ENCODE data around the gene TUT4. TPM values are rescaled to one million over a fixed set of nuclear protein-coding genes. Genes with fewer than 3 reads are reported as not detected.

The TUT4 gene
- total and polyA plus RNA-seq, 2 experiments from 2014 or later = 69.9 to 116 TPM

DNA sequence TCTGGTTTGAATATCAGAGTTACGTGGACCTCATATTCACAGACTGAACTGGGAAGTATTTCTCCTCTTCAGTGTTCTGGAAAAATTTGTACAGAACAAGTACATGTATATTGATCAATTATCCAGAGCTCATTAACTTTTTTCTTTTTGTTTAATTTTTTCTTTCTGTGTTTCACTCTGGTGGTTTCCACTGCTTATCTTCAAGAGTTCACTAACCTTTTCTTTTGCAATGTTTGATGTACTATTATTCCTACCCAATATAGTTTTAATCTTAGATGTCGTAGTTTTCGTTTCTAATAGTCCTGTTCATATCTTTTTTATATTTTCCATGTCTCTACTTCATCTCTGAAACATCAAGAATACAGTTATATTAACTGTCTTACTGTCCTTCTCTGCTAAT is 46.5 kb downstream of the TUT4 start (continued):
- TF ChIP-seq, protein P1, sequence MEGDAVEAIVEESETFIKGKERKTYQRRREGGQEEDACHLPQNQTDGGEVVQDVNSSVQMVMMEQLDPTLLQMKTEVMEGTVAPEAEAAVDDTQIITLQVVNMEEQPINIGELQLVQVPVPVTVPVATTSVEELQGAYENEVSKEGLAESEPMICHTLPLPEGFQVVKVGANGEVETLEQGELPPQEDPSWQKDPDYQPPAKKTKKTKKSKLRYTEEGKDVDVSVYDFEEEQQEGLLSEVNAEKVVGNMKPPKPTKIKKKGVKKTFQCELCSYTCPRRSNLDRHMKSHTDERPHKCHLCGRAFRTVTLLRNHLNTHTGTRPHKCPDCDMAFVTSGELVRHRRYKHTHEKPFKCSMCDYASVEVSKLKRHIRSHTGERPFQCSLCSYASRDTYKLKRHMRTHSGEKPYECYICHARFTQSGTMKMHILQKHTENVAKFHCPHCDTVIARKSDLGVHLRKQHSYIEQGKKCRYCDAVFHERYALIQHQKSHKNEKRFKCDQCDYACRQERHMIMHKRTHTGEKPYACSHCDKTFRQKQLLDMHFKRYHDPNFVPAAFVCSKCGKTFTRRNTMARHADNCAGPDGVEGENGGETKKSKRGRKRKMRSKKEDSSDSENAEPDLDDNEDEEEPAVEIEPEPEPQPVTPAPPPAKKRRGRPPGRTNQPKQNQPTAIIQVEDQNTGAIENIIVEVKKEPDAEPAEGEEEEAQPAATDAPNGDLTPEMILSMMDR (conservative IDR thresholded peaks at IDR 0.05; ENCODE audit: low read depth in 2 of 2) = no peak
- TF ChIP-seq EZH2 (IDR thresholded peaks at IDR 0.05; ENCODE audit: low read depth, unreplicated experiment) (no peak), POLR2AphosphoS5 (IDR thresholded peaks at IDR 0.05; ENCODE audit: low read depth) (no peak), CREB1 (CRISPR knock-in tag; IDR thresholded peaks at IDR 0.05; ENCODE audit: low read depth) (no peak)
- TF ChIP-seq, protein P2, sequence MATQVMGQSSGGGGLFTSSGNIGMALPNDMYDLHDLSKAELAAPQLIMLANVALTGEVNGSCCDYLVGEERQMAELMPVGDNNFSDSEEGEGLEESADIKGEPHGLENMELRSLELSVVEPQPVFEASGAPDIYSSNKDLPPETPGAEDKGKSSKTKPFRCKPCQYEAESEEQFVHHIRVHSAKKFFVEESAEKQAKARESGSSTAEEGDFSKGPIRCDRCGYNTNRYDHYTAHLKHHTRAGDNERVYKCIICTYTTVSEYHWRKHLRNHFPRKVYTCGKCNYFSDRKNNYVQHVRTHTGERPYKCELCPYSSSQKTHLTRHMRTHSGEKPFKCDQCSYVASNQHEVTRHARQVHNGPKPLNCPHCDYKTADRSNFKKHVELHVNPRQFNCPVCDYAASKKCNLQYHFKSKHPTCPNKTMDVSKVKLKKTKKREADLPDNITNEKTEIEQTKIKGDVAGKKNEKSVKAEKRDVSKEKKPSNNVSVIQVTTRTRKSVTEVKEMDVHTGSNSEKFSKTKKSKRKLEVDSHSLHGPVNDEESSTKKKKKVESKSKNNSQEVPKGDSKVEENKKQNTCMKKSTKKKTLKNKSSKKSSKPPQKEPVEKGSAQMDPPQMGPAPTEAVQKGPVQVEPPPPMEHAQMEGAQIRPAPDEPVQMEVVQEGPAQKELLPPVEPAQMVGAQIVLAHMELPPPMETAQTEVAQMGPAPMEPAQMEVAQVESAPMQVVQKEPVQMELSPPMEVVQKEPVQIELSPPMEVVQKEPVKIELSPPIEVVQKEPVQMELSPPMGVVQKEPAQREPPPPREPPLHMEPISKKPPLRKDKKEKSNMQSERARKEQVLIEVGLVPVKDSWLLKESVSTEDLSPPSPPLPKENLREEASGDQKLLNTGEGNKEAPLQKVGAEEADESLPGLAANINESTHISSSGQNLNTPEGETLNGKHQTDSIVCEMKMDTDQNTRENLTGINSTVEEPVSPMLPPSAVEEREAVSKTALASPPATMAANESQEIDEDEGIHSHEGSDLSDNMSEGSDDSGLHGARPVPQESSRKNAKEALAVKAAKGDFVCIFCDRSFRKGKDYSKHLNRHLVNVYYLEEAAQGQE (IDR thresholded peaks at IDR 0.05; ENCODE audit: unreplicated experiment) = no peak

DNA sequence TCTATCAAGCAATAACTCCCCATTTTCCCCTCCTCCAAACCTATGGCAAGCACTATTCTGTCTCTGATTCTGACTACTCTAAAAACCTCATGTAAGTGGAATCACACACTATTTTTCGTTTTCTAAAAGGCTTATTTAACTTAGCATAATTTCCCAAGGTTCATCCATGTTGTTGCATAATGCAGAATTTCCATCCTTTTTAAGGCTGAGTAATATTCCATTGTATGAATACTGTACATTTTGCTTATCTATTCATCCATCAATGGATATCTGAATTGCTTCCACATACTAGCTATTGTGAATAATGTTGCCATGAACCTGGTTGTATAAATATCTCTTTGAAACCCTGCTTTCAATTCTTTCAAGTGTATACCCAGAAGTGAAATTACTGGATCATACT is 48.2 kb downstream of the TUT4 start:
- Mint-ChIP-seq H3K4me1 (no peaks in the 10 kb centered on the region), H3K4me3 (no peak overlapping the region), H3K27me3 (ENCODE audit: insufficient read depth, low read depth, poor library complexity) (peaks cover 2% of the 10 kb centered on the region), H3K27ac (no peak overlapping the region), H3K9me3 (no peaks in the 10 kb centered on the region), H3K36me3 (ENCODE audit: low read depth) (no peaks in the 10 kb centered on the region)
- H3K4me1 ChIP-seq (ENCODE audit: insufficient read depth) = no peaks in the 10 kb centered on the region
- H3K4me2 ChIP-seq = no peak overlapping the region
- H3F3A ChIP-seq (replicated peaks; ENCODE audit: low read depth) = no peaks in the 10 kb centered on the region
- no peaks in the 10 kb centered on the region for H3K9me2 ChIP-seq (ENCODE audit: insufficient read depth)
- H3K36me3 ChIP-seq (ENCODE audit: insufficient read depth) = peaks cover 2% of the 10 kb centered on the region; the same call in 1 of the 2 replicates
- TF ChIP-seq, protein P3, sequence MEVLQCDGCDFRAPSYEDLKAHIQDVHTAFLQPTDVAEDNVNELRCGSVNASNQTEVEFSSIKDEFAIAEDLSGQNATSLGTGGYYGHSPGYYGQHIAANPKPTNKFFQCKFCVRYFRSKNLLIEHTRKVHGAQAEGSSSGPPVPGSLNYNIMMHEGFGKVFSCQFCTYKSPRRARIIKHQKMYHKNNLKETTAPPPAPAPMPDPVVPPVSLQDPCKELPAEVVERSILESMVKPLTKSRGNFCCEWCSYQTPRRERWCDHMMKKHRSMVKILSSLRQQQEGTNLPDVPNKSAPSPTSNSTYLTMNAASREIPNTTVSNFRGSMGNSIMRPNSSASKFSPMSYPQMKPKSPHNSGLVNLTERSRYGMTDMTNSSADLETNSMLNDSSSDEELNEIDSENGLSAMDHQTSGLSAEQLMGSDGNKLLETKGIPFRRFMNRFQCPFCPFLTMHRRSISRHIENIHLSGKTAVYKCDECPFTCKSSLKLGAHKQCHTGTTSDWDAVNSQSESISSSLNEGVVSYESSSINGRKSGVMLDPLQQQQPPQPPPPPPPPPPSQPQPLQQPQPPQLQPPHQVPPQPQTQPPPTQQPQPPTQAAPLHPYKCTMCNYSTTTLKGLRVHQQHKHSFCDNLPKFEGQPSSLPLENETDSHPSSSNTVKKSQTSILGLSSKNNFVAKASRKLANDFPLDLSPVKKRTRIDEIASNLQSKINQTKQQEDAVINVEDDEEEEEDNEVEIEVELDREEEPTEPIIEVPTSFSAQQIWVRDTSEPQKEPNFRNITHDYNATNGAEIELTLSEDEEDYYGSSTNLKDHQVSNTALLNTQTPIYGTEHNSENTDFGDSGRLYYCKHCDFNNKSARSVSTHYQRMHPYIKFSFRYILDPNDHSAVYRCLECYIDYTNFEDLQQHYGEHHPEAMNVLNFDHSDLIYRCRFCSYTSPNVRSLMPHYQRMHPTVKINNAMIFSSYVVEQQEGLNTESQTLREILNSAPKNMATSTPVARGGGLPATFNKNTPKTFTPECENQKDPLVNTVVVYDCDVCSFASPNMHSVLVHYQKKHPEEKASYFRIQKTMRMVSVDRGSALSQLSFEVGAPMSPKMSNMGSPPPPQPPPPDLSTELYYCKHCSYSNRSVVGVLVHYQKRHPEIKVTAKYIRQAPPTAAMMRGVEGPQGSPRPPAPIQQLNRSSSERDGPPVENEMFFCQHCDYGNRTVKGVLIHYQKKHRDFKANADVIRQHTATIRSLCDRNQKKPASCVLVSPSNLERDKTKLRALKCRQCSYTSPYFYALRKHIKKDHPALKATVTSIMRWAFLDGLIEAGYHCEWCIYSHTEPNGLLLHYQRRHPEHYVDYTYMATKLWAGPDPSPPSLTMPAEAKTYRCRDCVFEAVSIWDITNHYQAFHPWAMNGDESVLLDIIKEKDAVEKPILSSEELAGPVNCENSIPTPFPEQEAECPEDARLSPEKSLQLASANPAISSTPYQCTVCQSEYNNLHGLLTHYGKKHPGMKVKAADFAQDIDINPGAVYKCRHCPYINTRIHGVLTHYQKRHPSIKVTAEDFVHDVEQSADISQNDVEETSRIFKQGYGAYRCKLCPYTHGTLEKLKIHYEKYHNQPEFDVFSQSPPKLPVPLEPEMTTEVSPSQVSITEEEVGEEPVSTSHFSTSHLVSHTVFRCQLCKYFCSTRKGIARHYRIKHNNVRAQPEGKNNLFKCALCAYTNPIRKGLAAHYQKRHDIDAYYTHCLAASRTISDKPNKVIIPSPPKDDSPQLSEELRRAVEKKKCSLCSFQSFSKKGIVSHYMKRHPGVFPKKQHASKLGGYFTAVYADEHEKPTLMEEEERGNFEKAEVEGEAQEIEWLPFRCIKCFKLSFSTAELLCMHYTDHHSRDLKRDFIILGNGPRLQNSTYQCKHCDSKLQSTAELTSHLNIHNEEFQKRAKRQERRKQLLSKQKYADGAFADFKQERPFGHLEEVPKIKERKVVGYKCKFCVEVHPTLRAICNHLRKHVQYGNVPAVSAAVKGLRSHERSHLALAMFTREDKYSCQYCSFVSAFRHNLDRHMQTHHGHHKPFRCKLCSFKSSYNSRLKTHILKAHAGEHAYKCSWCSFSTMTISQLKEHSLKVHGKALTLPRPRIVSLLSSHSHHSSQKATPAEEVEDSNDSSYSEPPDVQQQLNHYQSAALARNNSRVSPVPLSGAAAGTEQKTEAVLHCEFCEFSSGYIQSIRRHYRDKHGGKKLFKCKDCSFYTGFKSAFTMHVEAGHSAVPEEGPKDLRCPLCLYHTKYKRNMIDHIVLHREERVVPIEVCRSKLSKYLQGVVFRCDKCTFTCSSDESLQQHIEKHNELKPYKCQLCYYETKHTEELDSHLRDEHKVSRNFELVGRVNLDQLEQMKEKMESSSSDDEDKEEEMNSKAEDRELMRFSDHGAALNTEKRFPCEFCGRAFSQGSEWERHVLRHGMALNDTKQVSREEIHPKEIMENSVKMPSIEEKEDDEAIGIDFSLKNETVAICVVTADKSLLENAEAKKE (CRISPR knock-in tag; IDR thresholded peaks at IDR 0.05) = no peak
- TF ChIP-seq, protein P2 (IDR thresholded peaks at IDR 0.05; ENCODE audit: unreplicated experiment) = no peak
- H3K79me2 ChIP-seq (replicated peaks; ENCODE audit: insufficient read depth) = peaks cover 8% of the 10 kb centered on the region; the same call in 1 of the 2 replicates
- H4K20me1 ChIP-seq (replicated peaks; ENCODE audit: insufficient read depth) = 0 out of 2 replicates have a peak, but pooled peaks cover 2% of the 10 kb centered on the region
- no peak for DNase-seq (ENCODE audit: low spot score)
- no peaks in the 10 kb centered on the region for H3K27me3 ChIP-seq (ENCODE audit: insufficient read depth)
- no peak overlapping the region for H2AFZ ChIP-seq
- H3K27ac ChIP-seq (ENCODE audit: low read depth) = no peak overlapping the region
- ATAC-seq = no peak
- H3K4me3 ChIP-seq = no peak overlapping the region

Data from GM23338 (cell line).